NCI-H2227 (cell line): ENCODE measurements around the gene GAREM1.

Source experiments
- DNase-seq: peaks from one replicate; lab custom pipeline; 2025; ENCODE audit not compliant: unreplicated experiment; lab: John Stamatoyannopoulos, UW

GAREM1 gene

GRCh38 chr18:32425466-32425865 is 45.2 kb downstream of the GAREM1 start:
- DNase-seq, result no peak

GRCh38 chr18:32424696-32425095 is 46.0 kb downstream of the GAREM1 start:
- no peak for DNase-seq

DNA sequence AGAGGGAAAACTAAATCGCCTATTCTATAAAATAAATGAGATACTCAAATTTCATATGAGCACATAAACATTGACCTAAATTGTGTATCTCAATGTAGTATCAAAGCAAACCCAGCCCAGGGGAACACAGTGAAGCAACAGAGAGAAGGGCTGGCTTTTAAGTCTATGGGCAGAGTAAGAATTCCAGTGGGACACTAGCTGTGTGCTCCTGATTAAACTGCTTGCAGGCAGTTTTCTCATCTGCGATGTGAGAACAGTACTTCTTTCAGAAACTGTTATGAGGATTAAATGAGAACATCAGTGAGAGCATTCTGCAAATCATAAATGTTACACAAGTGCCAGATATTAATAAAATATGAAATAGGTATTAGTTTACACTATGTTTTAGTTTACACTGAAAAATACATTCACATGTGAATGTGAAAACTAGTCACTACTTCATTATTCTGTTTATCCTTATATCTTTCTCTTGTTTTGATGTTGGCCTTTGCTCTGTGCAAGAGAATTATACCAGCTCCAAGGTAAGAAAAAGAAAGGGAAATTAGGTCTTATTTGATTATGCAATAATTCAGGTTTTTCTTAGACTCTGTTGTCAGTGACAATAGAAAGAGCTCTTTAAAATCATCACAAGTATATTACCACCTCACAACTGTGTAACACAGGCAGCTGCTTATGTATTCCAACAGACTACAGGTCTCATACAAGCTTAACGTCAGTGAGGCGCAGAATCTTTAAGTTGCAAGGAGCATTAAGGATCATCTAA is 47.5 kb downstream of the GAREM1 start:
- DNase-seq, result no peak

GRCh38 chr18:32422201-32422600 is 48.5 kb downstream of the GAREM1 start:
- no peak for DNase-seq

DNA sequence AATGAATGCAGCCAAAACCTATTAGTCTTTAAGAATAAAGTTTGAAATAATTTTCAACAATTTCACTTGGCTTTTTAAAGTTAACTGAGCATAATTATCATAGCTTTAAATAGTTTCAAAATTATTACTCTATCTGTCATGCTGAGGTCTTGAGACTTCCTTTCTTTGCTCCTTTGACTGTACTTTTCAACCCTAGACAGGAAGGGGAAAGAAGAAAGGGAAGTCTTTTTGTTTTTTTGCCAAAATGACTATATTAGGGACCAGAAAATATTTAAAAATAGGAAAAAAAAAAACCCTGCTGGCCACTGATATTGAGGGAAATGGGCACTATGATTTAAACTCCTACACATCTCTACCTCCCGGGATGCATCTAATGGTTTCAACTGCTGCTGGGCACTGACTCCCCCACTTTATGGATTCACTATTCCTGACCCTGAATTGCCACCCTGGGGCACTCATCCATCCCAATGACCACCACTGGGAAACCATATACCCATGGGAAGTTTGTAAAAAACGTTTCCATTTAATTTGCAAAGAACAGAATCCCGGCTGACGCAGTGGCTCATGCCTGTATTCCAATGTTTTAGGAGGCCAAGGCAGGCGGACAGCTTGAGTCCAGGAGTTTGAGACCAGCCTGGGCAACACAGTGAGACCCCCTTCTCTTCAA is 50.5 kb downstream of the GAREM1 start:
- DNase-seq, result no peak

- no peak for DNase-seq
Observed at GRCh38 chr18:32418148-32418547, 52.5 kb downstream of the GAREM1 start.

- no peak for DNase-seq
Observed at GRCh38 chr18:32405588-32405987, 65.1 kb downstream of the GAREM1 start.

- DNase-seq, result no peak
Observed at GRCh38 chr18:32401621-32402020, 69.1 kb downstream of the GAREM1 start.

GRCh38 chr18:32393407-32393806 is 77.3 kb downstream of the GAREM1 start:
- no peak for DNase-seq

GRCh38 chr18:32391126-32391525 is 79.6 kb downstream of the GAREM1 start:
- DNase-seq, result no peak

DNA sequence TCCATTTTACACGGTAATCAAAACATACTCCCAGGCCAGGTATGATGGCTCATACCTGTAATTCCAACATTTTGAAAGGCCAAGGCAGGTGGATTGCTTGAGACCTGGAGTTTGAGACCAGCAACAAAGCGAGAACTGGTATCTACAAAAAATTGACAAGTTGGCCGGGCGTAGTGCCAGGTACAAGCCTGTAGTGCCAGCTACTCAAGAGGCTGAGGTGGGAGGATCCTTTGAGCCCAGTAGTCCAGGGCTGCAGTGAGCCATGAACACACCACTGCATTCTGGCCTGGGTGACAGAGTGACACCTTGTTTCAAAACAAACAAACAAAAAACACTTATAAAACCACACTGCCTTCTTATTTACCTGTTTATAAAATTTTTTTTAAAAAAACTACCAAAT is 80.8 kb downstream of the GAREM1 start:
- no peak for DNase-seq

DNA sequence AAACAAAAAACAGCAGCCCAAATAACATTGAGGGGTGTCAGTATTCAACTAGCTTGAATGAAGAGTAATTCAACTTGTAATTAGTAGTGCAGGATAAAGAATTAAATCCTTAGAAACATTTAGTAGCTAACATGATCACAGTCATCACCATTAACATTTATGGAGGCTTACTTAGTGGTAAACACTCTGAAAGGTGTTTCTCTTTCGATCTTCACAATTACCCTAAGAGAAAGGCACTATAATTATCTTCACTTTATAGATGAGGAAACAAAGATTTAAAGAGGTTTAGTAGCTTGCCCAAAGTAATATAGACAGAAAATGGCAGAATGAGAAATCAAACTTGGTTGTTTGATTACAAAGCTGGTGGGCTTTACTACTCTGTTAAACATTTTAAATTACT is 81.5 kb downstream of the GAREM1 start:
- DNase-seq, result no peak

DNA sequence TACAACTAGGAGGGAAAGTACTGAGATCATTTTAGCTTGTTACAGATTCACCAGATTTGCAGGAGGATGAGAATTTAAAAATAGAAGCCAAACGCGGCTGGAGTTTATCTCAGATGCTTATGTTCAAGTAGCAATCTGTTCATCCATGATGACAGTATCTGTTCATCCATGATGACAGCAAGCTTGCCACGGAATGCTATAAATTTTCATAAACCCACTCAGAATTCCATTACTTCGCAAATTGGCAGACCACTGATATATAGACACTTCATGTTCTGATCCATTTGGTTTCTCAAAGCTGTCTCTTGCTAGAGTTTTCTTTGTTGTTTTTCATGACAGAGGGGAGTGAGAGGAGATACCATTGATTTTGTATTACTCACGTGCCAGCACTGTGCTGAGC is 84.2 kb downstream of the GAREM1 start:
- no peak for DNase-seq

GRCh38 chr18:32383050-32383819 is 87.4 kb downstream of the GAREM1 start:
- no peak for DNase-seq

DNA sequence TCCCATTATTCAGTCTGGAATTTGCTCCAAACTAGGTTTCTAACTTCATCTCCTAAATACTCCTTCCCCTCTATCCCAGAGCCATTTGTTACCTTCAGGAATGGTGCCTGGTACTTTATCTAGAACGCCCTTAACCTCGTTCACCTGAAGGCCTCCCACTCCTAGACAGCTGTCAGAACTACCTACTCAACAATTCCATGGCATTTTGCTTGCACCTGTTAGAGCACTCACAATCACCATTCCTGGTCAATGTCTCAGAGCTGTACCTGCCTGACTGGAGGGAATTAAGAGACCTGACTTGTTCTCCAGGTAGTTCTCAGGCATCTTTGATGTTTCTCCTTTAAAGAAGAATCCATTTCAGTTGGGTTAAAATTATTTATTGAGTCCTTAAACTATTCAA is 88.9 kb downstream of the GAREM1 start:
- no peak for DNase-seq

- no peak for DNase-seq
Observed at GRCh38 chr18:32380559-32380958, 90.1 kb downstream of the GAREM1 start.

DNA sequence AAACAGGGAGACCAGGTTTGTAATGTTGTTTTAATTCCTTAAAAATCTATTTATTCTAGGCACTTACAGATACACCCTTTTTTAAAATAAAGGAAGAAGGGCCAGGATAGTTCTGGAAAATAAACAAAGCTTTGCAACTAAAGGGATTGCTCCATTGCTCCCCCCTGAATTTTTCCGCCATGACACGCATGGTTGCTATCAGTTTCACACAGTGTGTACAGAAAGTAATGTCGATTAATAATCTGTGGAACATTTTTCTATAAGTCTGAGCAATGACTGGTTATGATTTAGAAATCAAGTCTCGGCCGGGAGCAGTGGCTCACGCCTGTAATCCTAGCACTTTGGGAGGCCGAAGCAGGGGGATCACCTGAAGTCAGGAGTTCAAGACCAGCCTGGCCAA is 90.8 kb downstream of the GAREM1 start:
- no peak for DNase-seq

DNA sequence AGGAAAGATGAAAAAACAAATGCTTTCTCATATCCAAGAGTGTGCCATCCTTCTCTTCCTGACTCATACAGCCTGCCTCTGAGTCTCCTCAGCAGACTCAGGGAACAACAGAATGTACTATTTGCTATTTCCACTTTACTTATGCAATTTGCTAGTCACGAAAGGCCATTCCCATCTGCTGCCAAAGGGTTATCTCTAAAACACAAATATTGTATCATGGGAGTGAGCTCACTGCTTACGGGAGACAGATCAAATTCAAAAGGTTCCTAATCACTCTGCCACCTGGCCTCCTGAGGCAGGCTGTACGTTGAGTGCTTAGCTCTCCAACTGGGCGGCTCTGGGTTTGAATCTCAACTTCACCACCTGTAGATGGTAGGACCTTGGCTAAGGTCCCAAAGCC is 92.0 kb downstream of the GAREM1 start:
- peak; percentile 29 for DNase-seq

GRCh38 chr18:32373995-32374394 is 96.7 kb downstream of the GAREM1 start:
- peak; percentile 76 for DNase-seq

GRCh38 chr18:32373505-32373904 is 97.2 kb downstream of the GAREM1 start:
- DNase-seq, result no peak

- DNase-seq, result peak; percentile 73
Observed at GRCh38 chr18:32372381-32373061, 98.2 kb downstream of the GAREM1 start.

DNA sequence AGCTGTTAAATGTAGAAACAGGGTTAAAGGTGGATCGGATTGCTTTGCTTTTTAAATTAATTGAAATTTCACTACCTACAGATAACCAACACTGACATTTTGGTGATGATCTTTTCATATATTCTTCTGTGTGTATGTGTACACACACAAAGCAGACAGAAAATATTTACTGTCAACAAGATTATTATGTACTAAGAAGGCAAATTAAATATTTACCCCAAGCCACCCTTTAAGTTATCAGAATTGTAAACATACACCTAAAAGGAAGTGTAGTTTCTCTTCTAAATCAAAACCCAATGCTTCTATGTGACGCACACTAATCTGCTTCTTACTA is 98.7 kb downstream of the GAREM1 start:
- no peak for DNase-seq
